ENCODE measurements around the gene ARRDC2.
A peak's percentile ranks its signal among the peaks of the same experiment; 100 is the strongest.

Gene ARRDC2

GRCh38 chr19:18058208-18059009, 50.4 kb downstream of the ARRDC2 start:
- peak; percentile 46 to 82 for DNase-seq (ENCODE audit: low read depth in 1 of 2, low spot score in 1 of 2)
- Histone ChIP-seq H3K4me3 (replicated peaks; ENCODE audit: insufficient read depth, low read length) (no peak overlapping the region), H3K27ac (replicated peaks) (peak overlapping the region; percentile 59), H3K27me3 (ENCODE audit: insufficient read depth, poor library complexity, severe bottlenecking) (no peaks in the 10 kb centered on the region)
- TF ChIP-seq SPI1 (IDR thresholded peaks at IDR 0.05; ENCODE audit: borderline replicate concordance, low read depth) (no peak), CTCF (IDR thresholded peaks at IDR 0.05; ENCODE audit: insufficient read depth, low read length) (peak; percentile 50), GABPA (IDR thresholded peaks at IDR 0.05; ENCODE audit: low read depth) (no peak)
- TF ChIP-seq, protein P1, sequence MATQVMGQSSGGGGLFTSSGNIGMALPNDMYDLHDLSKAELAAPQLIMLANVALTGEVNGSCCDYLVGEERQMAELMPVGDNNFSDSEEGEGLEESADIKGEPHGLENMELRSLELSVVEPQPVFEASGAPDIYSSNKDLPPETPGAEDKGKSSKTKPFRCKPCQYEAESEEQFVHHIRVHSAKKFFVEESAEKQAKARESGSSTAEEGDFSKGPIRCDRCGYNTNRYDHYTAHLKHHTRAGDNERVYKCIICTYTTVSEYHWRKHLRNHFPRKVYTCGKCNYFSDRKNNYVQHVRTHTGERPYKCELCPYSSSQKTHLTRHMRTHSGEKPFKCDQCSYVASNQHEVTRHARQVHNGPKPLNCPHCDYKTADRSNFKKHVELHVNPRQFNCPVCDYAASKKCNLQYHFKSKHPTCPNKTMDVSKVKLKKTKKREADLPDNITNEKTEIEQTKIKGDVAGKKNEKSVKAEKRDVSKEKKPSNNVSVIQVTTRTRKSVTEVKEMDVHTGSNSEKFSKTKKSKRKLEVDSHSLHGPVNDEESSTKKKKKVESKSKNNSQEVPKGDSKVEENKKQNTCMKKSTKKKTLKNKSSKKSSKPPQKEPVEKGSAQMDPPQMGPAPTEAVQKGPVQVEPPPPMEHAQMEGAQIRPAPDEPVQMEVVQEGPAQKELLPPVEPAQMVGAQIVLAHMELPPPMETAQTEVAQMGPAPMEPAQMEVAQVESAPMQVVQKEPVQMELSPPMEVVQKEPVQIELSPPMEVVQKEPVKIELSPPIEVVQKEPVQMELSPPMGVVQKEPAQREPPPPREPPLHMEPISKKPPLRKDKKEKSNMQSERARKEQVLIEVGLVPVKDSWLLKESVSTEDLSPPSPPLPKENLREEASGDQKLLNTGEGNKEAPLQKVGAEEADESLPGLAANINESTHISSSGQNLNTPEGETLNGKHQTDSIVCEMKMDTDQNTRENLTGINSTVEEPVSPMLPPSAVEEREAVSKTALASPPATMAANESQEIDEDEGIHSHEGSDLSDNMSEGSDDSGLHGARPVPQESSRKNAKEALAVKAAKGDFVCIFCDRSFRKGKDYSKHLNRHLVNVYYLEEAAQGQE (IDR thresholded peaks at IDR 0.05; ENCODE audit: insufficient replicate concordance, low read depth): no peak

DNA sequence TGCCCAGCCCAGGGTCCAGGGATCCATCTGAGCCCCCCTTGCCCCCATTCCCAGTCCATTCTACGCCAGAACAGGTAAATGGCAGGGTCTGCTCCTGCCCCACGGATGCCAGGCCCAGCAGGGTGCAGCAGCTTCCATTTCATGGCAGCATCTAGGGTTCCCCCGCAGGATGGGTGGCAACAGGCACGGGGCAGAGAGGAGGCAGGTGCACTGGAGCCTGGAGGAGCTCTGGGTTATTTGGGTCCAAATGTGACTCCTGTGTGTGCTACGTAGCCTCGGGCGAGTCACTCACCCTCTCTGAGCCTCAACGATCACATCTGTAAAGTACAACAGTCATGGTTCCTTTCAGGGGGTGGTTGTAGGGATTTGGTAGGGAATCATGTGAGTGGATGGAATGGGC, 51.3 kb downstream of the ARRDC2 start:
- TF ChIP-seq GABPA (IDR thresholded peaks at IDR 0.05; ENCODE audit: low read depth) (no peak), SPI1 (IDR thresholded peaks at IDR 0.05; ENCODE audit: borderline replicate concordance, low read depth) (no peak), POLR2AphosphoS5 (IDR thresholded peaks at IDR 0.05; ENCODE audit: low read depth) (no peak), CTCF (IDR thresholded peaks at IDR 0.05; ENCODE audit: insufficient read depth, low read length) (no peak)
- TF ChIP-seq, protein P1 (IDR thresholded peaks at IDR 0.05; ENCODE audit: insufficient replicate concordance, low read depth): no peak
- Histone ChIP-seq H3K4me3 (replicated peaks; ENCODE audit: insufficient read depth, low read length) (no peak overlapping the region), H3K27ac (replicated peaks) (no peak overlapping the region), H3K27me3 (ENCODE audit: insufficient read depth, poor library complexity, severe bottlenecking) (no peaks in the 10 kb centered on the region)
- no peak for DNase-seq (ENCODE audit: low read depth in 1 of 2, low spot score in 1 of 2)

DNA sequence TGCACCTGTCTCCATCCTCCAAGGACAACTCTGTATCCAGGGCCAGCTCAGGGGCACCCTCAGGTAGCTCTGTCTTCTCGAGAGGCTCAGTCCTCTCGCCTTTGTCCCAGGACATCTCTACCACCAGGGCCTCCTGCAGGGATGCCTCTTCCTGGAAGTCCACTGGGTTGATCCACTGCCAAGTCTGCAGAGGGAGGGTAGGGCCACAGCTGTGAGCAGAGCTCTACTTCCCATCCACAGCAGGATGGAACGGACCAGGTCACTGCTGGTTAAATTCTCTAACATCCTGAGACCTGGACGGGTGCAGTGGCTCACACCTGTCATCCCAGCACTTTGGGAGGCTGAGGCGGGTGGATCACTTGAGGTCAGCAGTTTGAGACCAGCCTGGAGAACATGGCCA, 51.9 kb downstream of the ARRDC2 start:
- no peak overlapping the region for H3K4me3 ChIP-seq (replicated peaks; ENCODE audit: insufficient read depth, low read length)
- TF ChIP-seq, protein P1 (IDR thresholded peaks at IDR 0.05; ENCODE audit: insufficient replicate concordance, low read depth): no peak
- H3K27me3 ChIP-seq (ENCODE audit: insufficient read depth, poor library complexity, severe bottlenecking): no peaks in the 10 kb centered on the region
- no peak for DNase-seq (ENCODE audit: low read depth in 1 of 2, low spot score in 1 of 2)
- H3K27ac ChIP-seq (replicated peaks): no peak overlapping the region

Measured in HL-60 (cell line).